HepG2 (cell line): ENCODE results near the gene KLRC4.
"Not testable (repeated sequence)": the region's sequence is repeated elsewhere in the genome, so short reads cannot be mapped to it uniquely, and the experiment has no call there.

ENCODE experiments used
- EED ChIP-seq: sonication (generic); formaldehyde crosslinking; IDR thresholded peaks from 2 replicates; pipeline ENCODE4 v1.5.0; 2020; ENCODE audit warnings: mild to moderate bottlenecking, missing genetic modification reagents
- ERF ChIP-seq: IDR thresholded peaks from 2 replicates; pipeline ENCODE4 v1.6.1; 2018; ENCODE audit warnings: missing biosample characterization, missing genetic modification reagents
- NFYC ChIP-seq: IDR thresholded peaks from 2 replicates; pipeline ENCODE4 v1.6.1; 2016; ENCODE audit warnings: missing genetic modification reagents, missing compliant biosample characterization
- TF ChIP-seq, protein P1 (sequence below): sonication (generic); formaldehyde crosslinking; conservative IDR thresholded peaks from 2 replicates; pipeline ENCODE4 v1.5.0; 2020; ENCODE audit warnings: missing genetic modification reagents

DNA sequence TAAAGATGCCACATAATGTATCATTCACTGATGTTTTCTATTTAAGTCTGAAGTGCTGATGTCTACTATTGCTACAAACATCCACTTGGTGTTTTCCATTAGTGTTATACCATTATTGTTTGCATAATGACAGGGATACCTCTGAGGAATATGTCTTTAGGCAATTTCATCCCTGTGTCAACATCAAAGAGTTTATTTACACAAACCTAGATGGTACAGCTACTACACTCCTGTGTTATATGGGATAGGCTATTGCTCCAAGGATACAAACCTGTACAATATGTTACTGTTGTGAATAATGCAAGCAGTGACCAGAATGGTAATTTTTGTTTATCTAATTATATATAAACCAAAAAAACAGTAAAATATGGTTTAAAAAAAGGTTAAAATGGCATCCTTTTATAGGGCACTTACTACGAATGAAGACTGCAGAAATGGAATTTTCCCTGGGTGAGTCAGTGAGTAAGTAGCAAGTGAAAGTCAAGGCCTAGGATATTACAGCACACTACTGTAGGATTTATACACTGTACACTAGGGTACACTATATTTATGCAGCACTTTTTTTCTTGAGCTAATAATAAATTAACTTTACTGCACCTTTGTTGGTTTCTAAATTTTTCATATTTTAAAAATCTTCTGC is 14.8 kb upstream of the KLRC4 start:
- TF ChIP-seq, protein P1, sequence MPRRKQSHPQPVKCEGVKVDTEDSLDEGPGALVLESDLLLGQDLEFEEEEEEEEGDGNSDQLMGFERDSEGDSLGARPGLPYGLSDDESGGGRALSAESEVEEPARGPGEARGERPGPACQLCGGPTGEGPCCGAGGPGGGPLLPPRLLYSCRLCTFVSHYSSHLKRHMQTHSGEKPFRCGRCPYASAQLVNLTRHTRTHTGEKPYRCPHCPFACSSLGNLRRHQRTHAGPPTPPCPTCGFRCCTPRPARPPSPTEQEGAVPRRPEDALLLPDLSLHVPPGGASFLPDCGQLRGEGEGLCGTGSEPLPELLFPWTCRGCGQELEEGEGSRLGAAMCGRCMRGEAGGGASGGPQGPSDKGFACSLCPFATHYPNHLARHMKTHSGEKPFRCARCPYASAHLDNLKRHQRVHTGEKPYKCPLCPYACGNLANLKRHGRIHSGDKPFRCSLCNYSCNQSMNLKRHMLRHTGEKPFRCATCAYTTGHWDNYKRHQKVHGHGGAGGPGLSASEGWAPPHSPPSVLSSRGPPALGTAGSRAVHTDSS, result not testable (repeated sequence)
- not testable (repeated sequence) for TF ChIP-seq ERF; NFYC; EED (CRISPR knock-in tag)
